Gastrocnemius medialis (tissue), 4 donors: Measurements from ENCODE around the gene C11orf24. TPM values are rescaled to one million over a fixed set of nuclear protein-coding genes. Genes with fewer than 3 reads are reported as not detected.
"Not testable (repeated sequence)": the region's sequence is repeated elsewhere in the genome, so short reads cannot be mapped to it uniquely, and the experiment has no call there.

Source experiments
- ATAC-seq, 2 donors: fragments of 150-250 bp; one replicate each; pipeline ENCODE4 v1.9.1; 2016
- DNase-seq, 2 donors: peaks; one replicate each; pipeline ENCODE4 v3.0.0-alpha.2; 2019
- H3K27ac ChIP-seq, 4 donors: fragments of 200-600 bp; sonication (generic); 1 replicate in 1 of 4; 2 replicates in 3 of 4; pipeline ENCODE4 v1.5.1; 2016 to 2018; ENCODE audit warnings: mild to moderate bottlenecking in 2 of 4, moderate library complexity in 1 of 4
- H3K27me3 ChIP-seq, 3 donors: fragments of 200-600 bp; sonication (generic) in 2 of 3; 1 replicate in 1 of 3; 2 replicates in 2 of 3; pipeline versions ENCODE4 v1.5.1 to v1.6.0; 2016 to 2019; ENCODE audit warnings: mild to moderate bottlenecking in 1 of 3, moderate library complexity in 1 of 3
- H3K36me3 ChIP-seq, 2 donors: fragments of 200-600 bp; sonication (generic) in 1 of 2; one replicate each; pipeline ENCODE4 v1.5.1; 2017 to 2018
- H3K4me1 ChIP-seq, 2 donors: fragments of 200-600 bp; sonication (generic) in 1 of 2; one replicate each; pipeline ENCODE4 v1.5.1; 2016 to 2017; ENCODE audit warnings: mild to moderate bottlenecking in 2 of 2
- H3K4me3 ChIP-seq, 4 donors: fragments of 200-600 bp; sonication (generic) in 3 of 4; 1 replicate in 1 of 4; 2 replicates in 3 of 4; pipeline ENCODE4 v1.5.1; 2016 to 2019; ENCODE audit warnings: mild to moderate bottlenecking in 2 of 4
- H3K9me3 ChIP-seq, 3 donors: fragments of 200-600 bp; sonication (generic) in 2 of 3; 1 replicate in 1 of 3; 2 replicates in 2 of 3; pipeline ENCODE4 v1.5.1; 2016 to 2019
- POLR2A ChIP-seq, 2 donors: fragments of 450-650 bp; IDR thresholded peaks; one replicate each; pipeline ENCODE4 v1.6.1; 2017; ENCODE audit warnings: antibody characterized with exemption in 2 of 2, mild to moderate bottlenecking in 2 of 2, moderate library complexity in 2 of 2
- in situ Hi-C, 4 donors: fragments of 200-750 bp; cut with MboI; loops; one replicate each; pipeline versions ENCODE4 v1.15.0 to v1.8.0; 2017; ENCODE audit warnings: low sequenced_read_pairs in 4 of 4
- intact Hi-C: fragments of 100-400 bp; cut with DNase I; formaldehyde crosslinking; loops from one replicate; pipeline ENCODE4 v1.15.1; 2023; ENCODE audit warnings: low total_unique reads
- total RNA-seq, 4 donors: library from RNA; depleted of rRNA; stranded (reverse); fragments of >200 nt; gene quantifications; one replicate each; pipeline versions ENCODE4 v1.1.0 to v1.2.3, GENCODE V29; 2016
- TF ChIP-seq, protein P1 (sequence below), 5 experiments: fragments of 450-650 bp in 3 of 5; fragments of 200-600 bp in 2 of 5; sonication (generic) in 2 of 5; IDR thresholded peaks in 4 of 5; conservative IDR thresholded peaks in 1 of 5; 1 replicate in 4 of 5; 2 replicates in 1 of 5; pipeline ENCODE4 v1.5.1; 2016 to 2019; ENCODE audit warnings: antibody characterized with exemption in 5 of 5, mild to moderate bottlenecking in 3 of 5, moderate library complexity in 3 of 5

C11orf24 gene
- total RNA-seq, 4 donors from 2014 or later = 8.1 to 19.3 (median 10.6) TPM

DNA sequence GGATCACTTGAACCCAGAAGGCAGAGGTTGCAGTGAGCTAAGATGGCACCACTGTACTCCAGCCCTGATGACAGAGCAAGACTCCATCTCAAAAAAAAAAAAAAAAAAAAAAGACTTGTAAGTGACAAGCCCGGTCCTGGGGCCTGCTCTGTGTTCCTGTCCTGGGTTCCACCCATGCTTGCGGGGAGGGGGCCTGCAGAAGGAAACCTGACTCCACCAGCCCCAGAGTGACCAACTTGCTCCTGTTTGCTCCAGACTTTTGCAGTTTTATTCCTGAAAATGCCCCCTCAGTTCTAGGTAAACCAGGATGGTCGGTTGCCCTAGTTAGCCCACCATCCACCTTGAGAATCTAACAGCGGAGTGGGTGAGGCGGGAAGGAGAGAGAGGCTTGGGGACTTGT lies 30.5 kb upstream of the C11orf24 start:
- no peaks in the 10 kb centered on the region for H3K9me3 ChIP-seq
- no peak overlapping the region for H3K4me3 ChIP-seq
- H3K27ac ChIP-seq = no peak overlapping the region
- intact Hi-C loops = no loop called here
- TF ChIP-seq, protein P1, sequence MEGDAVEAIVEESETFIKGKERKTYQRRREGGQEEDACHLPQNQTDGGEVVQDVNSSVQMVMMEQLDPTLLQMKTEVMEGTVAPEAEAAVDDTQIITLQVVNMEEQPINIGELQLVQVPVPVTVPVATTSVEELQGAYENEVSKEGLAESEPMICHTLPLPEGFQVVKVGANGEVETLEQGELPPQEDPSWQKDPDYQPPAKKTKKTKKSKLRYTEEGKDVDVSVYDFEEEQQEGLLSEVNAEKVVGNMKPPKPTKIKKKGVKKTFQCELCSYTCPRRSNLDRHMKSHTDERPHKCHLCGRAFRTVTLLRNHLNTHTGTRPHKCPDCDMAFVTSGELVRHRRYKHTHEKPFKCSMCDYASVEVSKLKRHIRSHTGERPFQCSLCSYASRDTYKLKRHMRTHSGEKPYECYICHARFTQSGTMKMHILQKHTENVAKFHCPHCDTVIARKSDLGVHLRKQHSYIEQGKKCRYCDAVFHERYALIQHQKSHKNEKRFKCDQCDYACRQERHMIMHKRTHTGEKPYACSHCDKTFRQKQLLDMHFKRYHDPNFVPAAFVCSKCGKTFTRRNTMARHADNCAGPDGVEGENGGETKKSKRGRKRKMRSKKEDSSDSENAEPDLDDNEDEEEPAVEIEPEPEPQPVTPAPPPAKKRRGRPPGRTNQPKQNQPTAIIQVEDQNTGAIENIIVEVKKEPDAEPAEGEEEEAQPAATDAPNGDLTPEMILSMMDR (IDR thresholded peaks at IDR 0.05 in 4 of 5, conservative IDR thresholded peaks at IDR 0.05 in 1 of 5) = no peak
- TF ChIP-seq POLR2A (IDR thresholded peaks at IDR 0.05) = no peak
- ATAC-seq (no peak), DNase-seq (no peak)
- in situ Hi-C loops = loop anchor here in 1 of 4 donors (25.0 kb wide), 1 partner anchor 135 kb away; no protein-coding TSS in a partner anchor
- H3K4me1 ChIP-seq = peaks cover 0 to 10% of the 10 kb centered on the region in 2 donors
- H3K27me3 ChIP-seq = no peaks in the 10 kb centered on the region
- H3K36me3 ChIP-seq = no peaks in the 10 kb centered on the region

DNA sequence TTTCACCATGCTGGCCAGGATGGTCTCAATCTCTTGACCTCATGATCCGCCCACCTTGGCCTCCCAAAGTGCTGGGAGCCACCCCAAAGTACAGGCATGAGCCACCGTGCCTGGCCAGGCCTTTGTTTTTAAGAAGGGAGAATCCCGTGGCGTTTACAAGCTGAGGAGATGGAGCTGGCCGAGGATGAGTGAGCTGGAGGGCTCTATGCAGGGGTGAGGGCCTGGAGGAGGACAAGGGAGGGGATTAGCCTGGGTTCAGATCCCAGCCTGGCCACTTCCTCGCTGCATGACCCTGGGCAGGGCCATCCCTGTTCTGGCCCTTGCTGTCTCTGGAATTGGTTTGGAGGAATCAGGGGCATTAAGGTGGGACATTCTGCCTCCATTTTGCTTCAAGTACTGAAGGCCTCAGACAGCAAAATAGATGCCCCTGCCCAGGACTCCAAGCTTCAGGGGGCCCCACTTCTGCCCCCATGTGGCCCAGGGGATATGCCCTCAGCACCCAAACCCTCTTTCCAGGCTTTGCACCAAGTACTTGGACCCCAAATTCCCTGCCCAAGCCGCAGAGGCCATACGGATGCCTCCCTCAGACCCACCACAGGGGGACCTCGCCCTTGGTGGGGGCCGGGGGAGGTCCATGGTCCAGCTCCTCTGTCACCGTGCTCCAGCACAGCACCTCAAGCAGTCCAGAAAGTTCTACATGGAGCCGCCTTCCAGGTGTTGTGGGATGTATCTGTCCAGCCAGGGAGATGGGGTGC lies 28.5 kb upstream of the C11orf24 start:
- DNase-seq (no peak), ATAC-seq (no peak)
- Histone ChIP-seq H3K9me3 (no peaks in the 10 kb centered on the region), H3K4me1 (peaks cover 0 to 10% of the 10 kb centered on the region in 2 donors), H3K27ac (no peak overlapping the region), H3K36me3 (no peaks in the 10 kb centered on the region), H3K27me3 (no peaks in the 10 kb centered on the region), H3K4me3 (no peak overlapping the region)
- in situ Hi-C loops (loop anchor here in 1 of 4 donors (25.0 kb wide), 1 partner anchor 137 kb away; no protein-coding TSS in a partner anchor), intact Hi-C loops (no loop called here)
- TF ChIP-seq, protein P1 (IDR thresholded peaks at IDR 0.05 in 4 of 5, conservative IDR thresholded peaks at IDR 0.05 in 1 of 5) = no peak
- no peak for TF ChIP-seq POLR2A (IDR thresholded peaks at IDR 0.05)

DNA sequence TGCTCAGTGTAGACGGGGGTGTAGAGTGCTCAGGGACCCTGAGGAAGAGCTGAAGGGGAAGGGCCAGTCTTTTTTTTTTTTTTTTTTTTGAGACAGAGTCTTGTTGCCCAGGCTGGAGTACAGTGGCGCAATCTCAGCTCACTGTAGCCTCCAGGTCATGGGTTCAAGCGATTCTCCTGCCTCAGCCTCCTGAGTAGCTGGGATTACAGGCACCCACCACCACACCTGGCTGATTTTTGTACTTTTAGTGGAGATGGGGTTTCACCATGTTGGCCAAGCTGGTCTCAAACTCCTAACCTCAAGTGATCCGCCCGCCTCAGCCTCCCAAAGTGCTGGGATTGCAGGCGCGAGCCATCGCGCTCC lies 27.7 kb upstream of the C11orf24 start:
- not testable (repeated sequence) for H3K9me3 ChIP-seq, DNase-seq, H3K27me3 ChIP-seq, H3K36me3 ChIP-seq, H3K27ac ChIP-seq, H3K4me3 ChIP-seq, ATAC-seq
- in situ Hi-C loops = loop anchor here (5.0 kb wide), 2 partner anchors 42 to 92 kb away; no protein-coding TSS in a partner anchor
- peaks cover 0 to 10% of the 10 kb centered on the region in 2 donors for H3K4me1 ChIP-seq
- intact Hi-C loops = loop anchor here (5.0 kb wide), 1 partner anchor 148 kb away; no protein-coding TSS in a partner anchor

DNA sequence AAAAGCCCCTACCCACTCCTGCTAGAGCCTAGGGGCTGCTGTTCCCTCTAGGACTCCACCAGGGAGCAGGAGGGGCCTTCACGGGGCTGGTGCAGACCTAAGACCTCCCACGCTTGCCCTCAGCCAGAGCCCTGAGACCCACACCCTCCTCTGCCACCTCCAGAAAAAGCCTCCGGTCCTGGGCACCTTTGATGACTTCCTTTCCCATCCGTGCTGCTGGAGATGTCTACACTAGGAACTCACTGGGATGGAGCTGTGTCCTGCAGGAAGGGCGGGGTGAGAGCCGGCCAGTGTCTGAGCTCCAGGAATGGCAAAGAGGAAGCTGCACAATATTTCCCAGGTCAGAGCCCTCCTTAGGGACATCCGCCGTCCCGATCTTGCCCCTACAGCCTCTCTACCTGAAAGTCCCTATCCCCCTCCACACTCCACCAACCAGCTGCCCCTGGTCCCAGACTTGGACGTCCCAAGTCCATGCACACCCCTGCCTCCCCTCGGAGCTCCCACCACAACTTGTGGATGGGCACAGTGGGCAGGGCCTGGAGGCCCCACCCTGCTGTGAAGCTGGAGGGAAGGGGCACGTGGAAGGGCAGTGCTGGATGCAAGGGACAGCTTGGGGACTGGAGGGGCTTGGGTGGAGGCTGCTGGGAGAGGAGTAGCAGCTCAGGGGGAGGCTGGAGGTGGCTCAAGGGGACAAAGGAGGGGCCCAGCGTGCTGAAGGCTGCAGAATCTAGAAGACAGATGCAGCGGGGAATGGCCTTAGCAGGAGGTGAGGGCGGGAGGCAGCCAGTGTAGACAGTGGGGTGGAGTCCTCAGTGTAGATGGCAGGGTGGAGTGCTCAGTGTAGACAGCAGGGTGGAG lies 27.1 kb upstream of the C11orf24 start:
- Histone ChIP-seq H3K27ac (no peak overlapping the region), H3K4me1 (peaks cover 0 to 10% of the 10 kb centered on the region in 2 donors), H3K36me3 (no peaks in the 10 kb centered on the region), H3K4me3 (no peak overlapping the region), H3K9me3 (no peaks in the 10 kb centered on the region), H3K27me3 (no peaks in the 10 kb centered on the region)
- no peak for TF ChIP-seq POLR2A (IDR thresholded peaks at IDR 0.05)
- TF ChIP-seq, protein P1 (IDR thresholded peaks at IDR 0.05 in 4 of 5, conservative IDR thresholded peaks at IDR 0.05 in 1 of 5) = no peak
- ATAC-seq (no peak), DNase-seq (no peak)
- intact Hi-C loops = loop anchor here (5.0 kb wide), 1 partner anchor 148 kb away; no protein-coding TSS in a partner anchor
- in situ Hi-C loops = loop anchor here (5.0 kb wide), 2 partner anchors 42 to 92 kb away; no protein-coding TSS in a partner anchor
